ENCODE measurements around the gene MAPT.

DNA sequence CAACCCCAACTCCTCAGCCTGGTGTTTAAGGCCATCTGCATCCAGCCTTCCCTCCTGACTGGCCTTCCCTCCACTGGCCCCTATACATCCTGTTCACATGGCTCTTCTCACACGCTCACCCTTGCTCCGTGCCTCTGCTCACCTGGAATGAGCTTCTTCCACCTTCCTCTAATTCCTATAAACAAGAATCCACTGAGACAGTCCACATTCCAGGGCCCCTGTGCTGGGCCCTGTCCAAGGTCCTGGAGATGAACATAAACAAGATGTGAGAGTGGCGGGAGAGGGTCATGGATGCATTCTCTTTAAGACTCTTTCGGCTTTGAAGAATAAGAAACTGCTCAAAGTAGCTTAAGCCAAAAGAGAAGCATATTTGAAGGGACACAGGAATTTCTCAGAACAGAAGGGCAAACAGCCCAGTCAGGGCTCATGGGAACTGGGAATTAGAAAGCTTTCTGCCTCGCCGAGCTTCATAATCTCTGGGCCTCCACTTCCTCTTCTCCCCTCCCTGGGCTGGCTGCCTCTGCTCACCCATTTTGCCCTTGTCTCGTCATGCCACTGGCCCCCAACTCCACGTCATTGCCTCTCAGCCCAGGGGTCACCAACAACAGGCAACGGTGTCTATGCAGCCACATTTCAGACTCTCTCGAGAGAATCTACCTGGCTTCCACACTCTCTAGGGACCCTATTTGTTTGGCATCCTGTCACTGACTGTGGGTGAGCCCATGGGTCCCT lies 36.2 kb upstream of the MAPT start:
- TF ChIP-seq, protein P1, sequence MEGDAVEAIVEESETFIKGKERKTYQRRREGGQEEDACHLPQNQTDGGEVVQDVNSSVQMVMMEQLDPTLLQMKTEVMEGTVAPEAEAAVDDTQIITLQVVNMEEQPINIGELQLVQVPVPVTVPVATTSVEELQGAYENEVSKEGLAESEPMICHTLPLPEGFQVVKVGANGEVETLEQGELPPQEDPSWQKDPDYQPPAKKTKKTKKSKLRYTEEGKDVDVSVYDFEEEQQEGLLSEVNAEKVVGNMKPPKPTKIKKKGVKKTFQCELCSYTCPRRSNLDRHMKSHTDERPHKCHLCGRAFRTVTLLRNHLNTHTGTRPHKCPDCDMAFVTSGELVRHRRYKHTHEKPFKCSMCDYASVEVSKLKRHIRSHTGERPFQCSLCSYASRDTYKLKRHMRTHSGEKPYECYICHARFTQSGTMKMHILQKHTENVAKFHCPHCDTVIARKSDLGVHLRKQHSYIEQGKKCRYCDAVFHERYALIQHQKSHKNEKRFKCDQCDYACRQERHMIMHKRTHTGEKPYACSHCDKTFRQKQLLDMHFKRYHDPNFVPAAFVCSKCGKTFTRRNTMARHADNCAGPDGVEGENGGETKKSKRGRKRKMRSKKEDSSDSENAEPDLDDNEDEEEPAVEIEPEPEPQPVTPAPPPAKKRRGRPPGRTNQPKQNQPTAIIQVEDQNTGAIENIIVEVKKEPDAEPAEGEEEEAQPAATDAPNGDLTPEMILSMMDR (IDR thresholded peaks at IDR 0.05): no peak
- no peak for TF ChIP-seq POLR2A (IDR thresholded peaks at IDR 0.05)
